Loucy (cell line): Measurements from ENCODE around the gene ENTPD6.

Experiments used
- CTCF ChIP-seq: fragments of 200-600 bp; sonication (generic); conservative IDR thresholded peaks from 2 replicates; pipeline ENCODE4 v1.5.1; 2014; ENCODE audit warnings: mild to moderate bottlenecking, antibody characterized with exemption, low read length
- EZH2phosphoT487 ChIP-seq: fragments of 200-600 bp; IDR thresholded peaks from 2 replicates; pipeline ENCODE4 v1.6.1; 2018; ENCODE audit warnings: antibody characterized with exemption, mild to moderate bottlenecking, moderate library complexity, borderline replicate concordance

GRCh38 chr20:25247518-25247955 lies 52.0 kb downstream of the ENTPD6 start:
- TF ChIP-seq CTCF (no peak), EZH2phosphoT487 (no peak)
